GM20000 (cell line): ENCODE results near the gene SRSF8.
"Not testable (repeated sequence)": the region's sequence is repeated elsewhere in the genome, so short reads cannot be mapped to it uniquely, and the experiment has no call there.

Source experiments
- DNase-seq: peaks from one replicate; pipeline ENCODE4 v3.0.0; 2012; ENCODE audit warnings: low spot score
- TF ChIP-seq, protein P1 (sequence below): IDR thresholded peaks from 2 replicates; pipeline ENCODE4 v1.5.1; 2012; ENCODE audit warnings: mild to moderate bottlenecking, control low read depth; ENCODE audit errors: extremely low read depth, missing control alignments

SRSF8 gene, protein sequence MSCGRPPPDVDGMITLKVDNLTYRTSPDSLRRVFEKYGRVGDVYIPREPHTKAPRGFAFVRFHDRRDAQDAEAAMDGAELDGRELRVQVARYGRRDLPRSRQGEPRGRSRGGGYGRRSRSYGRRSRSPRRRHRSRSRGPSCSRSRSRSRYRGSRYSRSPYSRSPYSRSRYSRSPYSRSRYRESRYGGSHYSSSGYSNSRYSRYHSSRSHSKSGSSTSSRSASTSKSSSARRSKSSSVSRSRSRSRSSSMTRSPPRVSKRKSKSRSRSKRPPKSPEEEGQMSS

DNA sequence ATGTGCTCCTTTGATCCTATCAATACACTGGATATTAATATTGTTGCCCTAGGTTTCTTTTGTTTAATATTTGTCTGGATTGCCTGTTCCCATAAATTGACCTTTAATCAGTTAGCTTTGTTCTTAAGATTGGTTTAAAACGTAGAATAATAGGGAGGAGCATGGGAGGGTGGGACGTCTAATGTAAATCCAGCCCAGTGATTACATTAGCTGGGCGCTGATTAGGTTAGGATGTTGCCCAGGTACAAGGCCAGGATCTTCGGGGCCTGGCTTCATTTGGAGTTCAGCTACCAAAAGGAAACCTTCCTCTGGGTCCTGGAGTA, at the start of gene SRSF8:
SRSF8 (plus strand) TSS at position 204 of the 323 bp plus-strand sequence. CDS start 308 bp downstream, outside the sequence.
- DNase-seq, result peak; percentile 28
- TF ChIP-seq, protein P1, sequence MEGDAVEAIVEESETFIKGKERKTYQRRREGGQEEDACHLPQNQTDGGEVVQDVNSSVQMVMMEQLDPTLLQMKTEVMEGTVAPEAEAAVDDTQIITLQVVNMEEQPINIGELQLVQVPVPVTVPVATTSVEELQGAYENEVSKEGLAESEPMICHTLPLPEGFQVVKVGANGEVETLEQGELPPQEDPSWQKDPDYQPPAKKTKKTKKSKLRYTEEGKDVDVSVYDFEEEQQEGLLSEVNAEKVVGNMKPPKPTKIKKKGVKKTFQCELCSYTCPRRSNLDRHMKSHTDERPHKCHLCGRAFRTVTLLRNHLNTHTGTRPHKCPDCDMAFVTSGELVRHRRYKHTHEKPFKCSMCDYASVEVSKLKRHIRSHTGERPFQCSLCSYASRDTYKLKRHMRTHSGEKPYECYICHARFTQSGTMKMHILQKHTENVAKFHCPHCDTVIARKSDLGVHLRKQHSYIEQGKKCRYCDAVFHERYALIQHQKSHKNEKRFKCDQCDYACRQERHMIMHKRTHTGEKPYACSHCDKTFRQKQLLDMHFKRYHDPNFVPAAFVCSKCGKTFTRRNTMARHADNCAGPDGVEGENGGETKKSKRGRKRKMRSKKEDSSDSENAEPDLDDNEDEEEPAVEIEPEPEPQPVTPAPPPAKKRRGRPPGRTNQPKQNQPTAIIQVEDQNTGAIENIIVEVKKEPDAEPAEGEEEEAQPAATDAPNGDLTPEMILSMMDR, result no peak

DNA sequence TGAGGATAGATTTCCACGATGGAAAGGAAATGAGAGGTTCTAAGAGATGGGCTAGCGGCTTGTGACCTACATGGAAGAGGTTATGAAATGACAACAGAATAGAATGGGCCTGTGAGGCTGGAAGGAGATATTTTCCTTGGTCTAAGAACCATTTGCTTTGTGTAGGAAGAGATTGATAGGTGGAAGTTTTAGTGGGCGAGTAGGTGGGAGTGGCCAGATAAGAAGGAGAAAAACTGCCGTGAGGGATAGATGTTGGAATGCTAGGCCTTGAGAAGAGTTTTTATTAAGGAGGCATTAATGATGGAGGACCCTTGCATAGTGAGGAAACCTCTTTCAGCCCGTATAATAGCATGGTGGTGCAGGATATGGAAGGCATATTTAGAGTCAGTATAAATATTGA, 45.3 kb upstream of the SRSF8 start:
- DNase-seq, result not testable (repeated sequence)

DNA sequence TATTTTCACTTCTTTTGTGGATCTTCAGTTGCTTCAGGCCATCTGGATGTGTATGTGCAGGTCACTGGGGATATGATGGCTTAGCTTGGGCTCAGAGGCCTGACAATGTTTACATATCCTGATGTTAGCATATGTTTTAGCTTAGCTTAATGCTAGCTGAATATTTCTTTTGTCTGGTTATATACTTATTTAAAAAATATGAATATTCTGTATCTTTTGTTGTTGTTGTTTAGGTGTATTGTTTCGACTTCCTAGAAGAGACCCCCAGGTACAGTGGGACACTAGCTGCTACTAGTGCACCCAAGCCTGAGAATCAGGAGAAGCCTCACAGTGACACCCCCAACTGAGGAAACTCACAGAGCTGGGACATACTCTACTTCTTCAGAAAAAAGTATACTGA, 41.8 kb upstream of the SRSF8 start, which contains the start of gene KDM4E:
KDM4E (plus strand) TSS at position 301 of the 400 bp plus-strand sequence. CDS start 300 bp downstream, outside the sequence.
- DNase-seq, result no peak
- TF ChIP-seq, protein P1, result no peak

GRCh38 chr11:95025594-95025993, 41.1 kb upstream of the SRSF8 start:
- DNase-seq, result not testable (repeated sequence)

DNA sequence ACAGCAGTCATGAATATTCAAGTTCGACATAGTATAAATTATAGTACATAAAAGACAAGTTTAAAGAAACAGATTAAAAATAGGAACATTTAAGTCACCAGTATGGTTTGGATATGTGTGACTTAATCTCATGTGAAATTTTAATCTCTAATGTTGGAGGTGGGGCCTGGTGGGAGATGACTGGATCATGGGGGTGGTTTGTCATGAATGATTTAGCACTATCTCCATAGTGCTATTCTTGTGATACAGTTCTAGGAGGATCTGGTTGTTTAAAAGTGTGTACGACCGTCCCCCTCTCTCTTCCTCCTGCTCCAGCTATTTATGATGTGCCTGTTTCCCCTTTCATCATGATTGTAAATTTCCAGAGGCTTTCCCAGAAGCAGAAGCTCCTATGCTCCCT, 38.4 kb upstream of the SRSF8 start:
- TF ChIP-seq, protein P1, result no peak

DNA sequence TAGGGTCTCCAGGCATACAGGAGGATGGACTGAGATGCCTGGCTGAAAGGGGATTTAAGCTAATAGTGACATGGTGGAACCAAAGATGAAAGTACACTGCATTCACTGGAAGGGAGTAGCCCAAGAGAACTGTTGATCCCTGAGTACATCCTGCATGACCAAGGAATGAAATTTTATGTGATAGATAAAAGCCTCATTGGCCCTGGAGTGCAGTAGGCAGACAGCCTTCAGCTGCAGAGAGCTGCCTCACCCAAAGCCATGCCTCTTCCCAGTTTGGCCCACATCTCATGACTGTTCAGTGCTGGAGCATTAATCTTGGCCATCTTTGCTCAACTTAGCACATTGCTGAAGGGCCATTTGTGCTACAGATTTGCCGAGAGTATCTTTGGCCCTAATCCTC, 33.7 kb upstream of the SRSF8 start:
- no peak for DNase-seq
- TF ChIP-seq, protein P1, result no peak

More for the DNA sequence above, 38.4 kb upstream of the SRSF8 start:
- DNase-seq, result no peak

DNA sequence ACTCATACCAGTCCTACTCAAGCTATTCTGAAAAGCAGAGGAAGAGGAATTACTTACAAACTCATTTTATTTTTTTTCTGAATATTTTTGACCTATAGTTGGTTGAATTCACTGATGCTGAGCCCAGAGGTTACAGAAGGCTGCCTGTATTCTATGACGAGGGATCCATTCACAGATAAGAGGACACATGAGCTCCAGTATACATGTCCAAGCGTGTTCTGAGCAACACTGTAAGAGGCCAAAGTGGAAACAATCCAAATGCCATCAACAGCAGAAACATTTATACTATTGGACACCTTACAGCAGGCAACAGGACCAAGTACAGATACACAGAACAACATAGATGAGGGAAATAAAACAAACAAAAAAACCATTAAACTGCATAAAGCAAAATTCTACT, 31.4 kb upstream of the SRSF8 start:
- TF ChIP-seq, protein P1, result no peak
- DNase-seq, result no peak

GRCh38 chr11:95037356-95038035, 29.2 kb upstream of the SRSF8 start:
- DNase-seq, result not testable (repeated sequence)

GRCh38 chr11:95042239-95042638, 24.5 kb upstream of the SRSF8 start:
- DNase-seq, result no peak
- TF ChIP-seq, protein P1, result no peak
